HG02623 (cell line): ENCODE results near the gene CALHM6.

ENCODE experiments used
- ATAC-seq: cut with Tn5 transposase; IDR thresholded peaks from one replicate; pipeline ENCODE4 v1.9.1; 2021; ENCODE audit warnings: moderate library complexity; ENCODE audit not compliant: unreplicated experiment

The CALHM6 gene

DNA sequence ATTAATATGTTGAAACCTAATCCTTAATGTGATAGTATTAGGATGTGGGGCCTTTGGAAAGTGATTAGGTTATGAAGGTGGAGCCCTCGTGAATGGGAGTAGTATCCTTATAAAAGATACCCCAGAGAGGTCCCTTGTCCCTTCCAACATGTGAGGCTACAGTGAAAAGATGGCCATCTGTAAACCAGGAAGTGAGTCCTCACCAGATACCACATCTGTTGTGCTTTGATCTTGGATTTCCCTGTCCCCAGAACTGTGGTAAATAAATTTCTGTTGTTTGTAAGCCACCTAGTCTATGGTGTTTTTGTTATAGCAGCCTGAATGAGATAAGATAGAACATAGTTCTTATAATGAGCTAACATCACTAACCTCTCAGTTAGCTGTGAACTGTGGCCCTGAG lies 16.6 kb upstream of the CALHM6 start:
- no peak for ATAC-seq

- no peak for ATAC-seq
Measured at GRCh38 chr6:116445102-116445501, 16.1 kb upstream of the CALHM6 start.

- no peak for ATAC-seq
Measured at GRCh38 chr6:116446399-116446798, 14.8 kb upstream of the CALHM6 start.

DNA sequence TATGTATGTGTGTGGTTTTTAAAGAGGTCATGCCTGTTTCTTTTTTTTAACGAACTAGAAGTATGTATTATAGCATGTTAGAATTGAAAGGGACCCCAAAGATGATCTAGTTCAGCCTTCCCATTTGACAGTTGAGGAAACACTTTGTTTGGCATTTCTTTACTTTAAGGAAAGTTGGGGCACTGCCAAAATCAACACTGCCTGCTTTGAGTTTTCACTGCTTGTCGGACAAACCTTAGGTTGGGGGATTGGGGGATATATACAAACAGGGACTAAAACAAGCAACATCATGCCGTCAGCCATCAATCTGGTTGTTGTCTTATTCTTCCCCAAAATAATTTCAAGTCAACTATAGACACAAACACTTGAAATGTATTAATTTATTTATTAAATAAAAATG lies 14.1 kb upstream of the CALHM6 start:
- no peak for ATAC-seq

DNA sequence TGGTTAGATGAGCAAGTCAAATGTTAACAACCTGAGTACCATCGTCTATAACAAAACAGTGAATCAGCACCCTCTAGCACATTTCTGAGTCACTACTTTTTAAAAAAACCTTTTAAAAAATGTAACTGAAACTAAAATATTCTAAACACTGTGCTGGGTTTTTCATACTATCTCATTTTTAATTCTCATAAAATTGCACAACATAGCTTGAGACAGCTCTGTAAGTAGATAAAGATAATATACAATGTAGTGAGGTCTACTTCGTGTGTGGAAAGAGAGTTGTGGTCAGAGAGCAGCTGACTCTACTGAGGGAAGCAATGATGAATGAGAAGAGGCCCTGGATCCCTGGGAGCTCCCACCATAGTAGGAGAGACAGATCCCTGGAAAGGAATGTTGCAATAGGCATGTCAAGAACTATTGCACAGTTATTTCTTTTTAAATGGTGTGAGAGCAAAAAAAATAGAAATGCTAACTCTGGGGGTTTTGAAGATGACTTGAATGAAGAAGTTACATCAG lies 13.6 kb upstream of the CALHM6 start:
- ATAC-seq = no peak

DNA sequence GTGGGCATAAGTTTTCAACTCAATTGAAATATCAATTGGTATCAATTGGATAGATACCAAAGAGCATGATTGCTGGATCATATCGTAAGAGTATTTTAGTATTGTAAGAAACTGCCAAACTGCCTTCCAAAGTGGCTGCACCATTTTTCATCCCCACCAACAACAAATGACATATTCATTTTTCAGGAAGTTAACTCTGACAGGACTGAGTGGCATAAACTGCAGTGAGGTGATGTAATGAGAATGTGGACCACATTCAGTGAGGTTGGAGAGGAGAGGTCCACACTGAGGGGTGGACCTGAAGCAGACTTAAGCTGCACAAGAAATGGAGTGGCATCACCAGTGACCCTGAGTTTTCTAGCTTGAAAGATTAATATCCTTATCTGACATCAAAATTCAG lies 11.6 kb upstream of the CALHM6 start:
- ATAC-seq = no peak

DNA sequence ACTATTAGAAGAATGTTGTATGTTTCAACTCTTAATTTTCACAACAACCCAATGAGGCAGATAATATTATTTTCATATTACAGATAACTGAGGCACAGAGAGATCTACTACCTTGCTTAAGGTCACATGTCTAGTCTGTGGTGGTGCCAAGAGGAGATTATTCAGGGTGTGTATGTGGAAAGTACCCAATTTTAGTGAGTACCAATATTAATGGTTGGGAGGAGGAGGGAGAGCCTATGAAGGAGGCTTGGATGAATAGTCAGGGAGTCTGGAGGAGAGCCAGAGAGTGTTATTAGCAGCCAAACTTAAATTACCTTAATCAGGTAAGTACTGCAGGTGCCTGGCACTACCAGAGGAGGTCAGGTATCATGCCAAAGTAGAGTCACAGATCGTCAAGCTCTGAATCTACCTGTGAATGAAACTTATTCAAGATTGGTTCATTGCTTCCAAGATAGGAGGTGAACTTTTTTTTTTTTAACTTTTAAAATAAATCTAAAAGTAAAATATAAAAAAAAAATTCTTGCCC lies 10.9 kb upstream of the CALHM6 start:
- ATAC-seq = no peak

- peak; percentile 83 for ATAC-seq
Measured at GRCh38 chr6:116450769-116451740, 10.1 kb upstream of the CALHM6 start.

- ATAC-seq = no peak
Measured at GRCh38 chr6:116451916-116452315, 9.3 kb upstream of the CALHM6 start.

GRCh38 chr6:116452531-116452930 lies 8.6 kb upstream of the CALHM6 start:
- ATAC-seq = no peak

GRCh38 chr6:116456106-116456505 lies 5.1 kb upstream of the CALHM6 start:
- ATAC-seq = no peak

GRCh38 chr6:116456927-116457326 lies 4.2 kb upstream of the CALHM6 start:
- no peak for ATAC-seq

DNA sequence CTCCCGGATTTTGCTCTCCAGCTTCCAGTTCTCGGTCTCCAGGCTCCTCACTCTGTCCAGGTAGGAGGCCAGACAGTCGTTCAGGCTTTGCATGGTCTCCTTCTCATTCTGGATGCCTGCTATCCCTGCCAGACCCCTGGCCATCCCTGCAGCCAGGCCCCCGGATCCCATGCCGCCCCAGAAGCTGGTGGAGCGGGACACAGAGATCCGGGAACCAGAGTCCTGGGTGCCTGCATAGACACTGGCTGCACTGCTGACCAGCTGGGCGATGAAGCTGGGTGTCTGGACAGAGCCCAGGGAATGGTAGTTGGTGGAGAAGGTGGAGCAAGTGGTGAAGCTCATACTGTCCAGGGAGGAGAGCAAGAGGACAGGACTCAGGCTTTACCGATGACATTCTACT lies 2.9 kb upstream of the CALHM6 start:
- ATAC-seq = no peak

DNA sequence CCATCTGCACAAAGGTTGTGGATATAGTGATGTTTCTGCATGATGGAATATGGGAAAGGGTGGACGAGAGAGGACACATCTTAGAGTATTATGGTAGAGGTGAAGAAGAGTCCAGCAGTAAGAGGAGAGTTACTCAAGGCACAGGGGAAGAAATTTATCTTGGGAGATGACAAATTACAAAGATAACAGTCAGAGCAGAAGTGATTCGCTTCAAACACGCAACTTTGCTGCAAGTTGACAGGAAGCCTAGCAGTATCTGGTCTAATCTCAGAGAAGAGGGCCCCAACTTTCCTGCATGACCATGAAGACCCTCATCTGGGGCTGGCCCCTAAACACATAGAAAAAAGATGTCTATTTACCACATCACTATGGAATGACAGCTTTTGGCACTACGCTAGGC lies 1.2 kb upstream of the CALHM6 start:
- ATAC-seq = no peak

- peak; percentile 75 for ATAC-seq
Measured at GRCh38 chr6:116461932-116462885, 1.0 kb downstream of the CALHM6 start.

- ATAC-seq = no peak
Measured at GRCh38 chr6:116463301-116463700, 2.1 kb downstream of the CALHM6 start.

DNA sequence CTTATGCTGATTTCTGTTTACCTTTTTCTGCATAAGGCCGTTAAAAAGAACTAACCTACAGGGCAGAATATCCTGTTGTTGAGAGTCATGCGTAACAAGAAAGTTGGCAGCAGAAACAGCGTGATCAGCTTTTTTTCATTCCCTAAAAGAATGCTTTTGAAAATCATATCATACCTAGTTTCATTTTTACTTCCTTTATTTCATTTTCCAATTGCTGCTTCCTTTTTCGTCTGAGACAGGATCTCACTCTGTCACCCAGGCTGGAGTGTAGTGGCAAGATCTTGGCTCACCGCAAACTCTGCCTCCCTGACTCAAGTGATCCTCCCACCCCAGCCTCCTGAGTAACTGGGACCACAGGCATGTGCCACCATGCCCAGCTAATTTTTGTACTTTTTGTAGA lies 4.1 kb downstream of the CALHM6 start:
- no peak for ATAC-seq

DNA sequence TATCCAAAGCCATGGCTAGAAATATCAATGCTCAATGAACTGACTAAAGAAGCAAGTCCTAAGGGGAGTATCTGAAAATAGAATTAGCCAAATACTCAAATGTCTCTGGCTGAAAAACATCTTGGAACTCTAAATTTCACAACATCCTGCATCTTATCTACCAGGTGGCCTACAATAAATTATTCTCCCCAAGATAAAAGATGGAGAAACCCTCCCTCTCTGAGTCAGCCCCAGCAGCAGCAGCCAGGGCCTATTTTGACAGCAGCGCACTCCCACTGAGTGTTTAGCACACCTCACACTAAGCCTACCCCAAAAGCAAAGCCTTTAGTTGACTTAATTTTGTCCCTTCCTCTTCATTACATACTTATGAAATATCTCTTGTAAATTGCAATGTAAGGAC lies 5.9 kb downstream of the CALHM6 start:
- ATAC-seq = no peak

DNA sequence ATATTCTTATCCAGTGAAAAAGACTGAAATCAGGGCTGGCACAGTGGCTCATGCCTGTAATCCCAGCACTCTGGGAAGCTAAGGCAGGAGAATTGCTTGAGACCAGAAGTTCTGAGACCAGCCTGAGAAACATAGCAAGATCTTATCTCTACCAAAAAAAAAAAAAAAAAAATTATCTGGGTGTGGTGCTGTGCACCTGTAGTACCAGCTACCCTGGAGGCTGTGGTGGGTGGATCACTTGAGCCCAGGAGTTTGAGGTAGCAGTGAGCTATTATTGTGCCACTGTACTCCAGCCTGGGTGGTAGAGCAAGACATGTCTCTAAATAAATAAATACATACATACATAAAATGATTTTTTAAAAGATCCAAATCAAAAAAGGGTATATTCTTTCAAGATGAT lies 6.3 kb downstream of the CALHM6 start:
- ATAC-seq = no peak

DNA sequence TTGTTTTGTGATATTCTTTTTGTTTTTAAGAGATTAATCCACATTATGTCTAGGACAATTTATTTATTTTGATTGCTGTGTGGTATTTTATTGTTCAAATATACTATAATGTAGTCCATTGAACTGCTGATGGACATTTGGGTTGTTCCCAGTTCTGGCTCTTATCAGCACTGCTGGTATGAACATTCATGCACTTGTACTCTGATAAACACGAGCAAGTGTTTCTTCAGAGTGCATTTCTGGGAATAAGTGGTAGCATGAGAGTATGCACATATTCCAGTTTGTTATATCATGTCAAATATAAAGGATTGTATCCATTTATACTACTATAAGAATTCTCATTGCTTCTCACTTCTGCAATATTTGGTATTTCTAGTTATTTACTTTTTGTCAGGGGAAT lies 7.1 kb downstream of the CALHM6 start:
- no peak for ATAC-seq

- ATAC-seq = no peak
Measured at GRCh38 chr6:116471531-116471930, 10.4 kb downstream of the CALHM6 start.
